ENCODE data around the gene TMEM203. TPM values are rescaled to one million over a fixed set of nuclear protein-coding genes. Genes with fewer than 3 reads are reported as not detected.

The TMEM203 gene
- total RNA-seq, 1 donor from 2014 or later = 34.1 TPM

DNA sequence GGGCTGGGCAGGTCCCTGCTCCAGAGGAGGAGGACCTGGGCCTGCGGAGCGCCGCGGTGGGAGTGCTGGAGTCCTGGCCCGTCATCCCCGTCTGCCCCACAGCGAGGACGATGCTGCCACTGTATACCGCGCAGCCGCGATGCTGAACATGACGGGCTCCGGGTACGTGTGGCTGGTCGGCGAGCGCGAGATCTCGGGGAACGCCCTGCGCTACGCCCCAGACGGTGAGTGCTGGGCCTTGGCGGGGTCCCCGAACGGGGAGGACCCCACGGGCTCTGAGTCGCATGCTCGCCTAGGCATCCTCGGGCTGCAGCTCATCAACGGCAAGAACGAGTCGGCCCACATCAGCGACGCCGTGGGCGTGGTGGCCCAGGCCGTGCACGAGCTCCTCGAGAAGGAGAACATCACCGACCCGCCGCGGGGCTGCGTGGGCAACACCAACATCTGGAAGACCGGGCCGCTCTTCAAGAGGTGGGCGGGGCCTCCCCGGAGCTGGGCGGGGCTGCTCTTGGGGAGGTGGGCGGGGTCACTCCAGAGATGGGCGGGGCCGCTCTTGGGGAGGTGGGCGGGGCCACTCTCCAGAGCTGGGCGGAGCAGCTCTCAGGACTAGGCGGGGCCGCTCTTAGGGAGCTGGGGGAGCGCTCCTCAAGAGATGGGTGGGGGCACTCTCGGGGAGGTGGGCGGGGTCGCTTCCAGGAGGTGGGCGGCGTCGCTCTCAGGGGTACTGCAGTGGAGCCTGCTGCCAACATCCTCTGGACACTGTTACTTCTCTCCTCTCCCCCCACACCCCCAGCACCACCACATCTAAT, 48.7 kb downstream of the TMEM203 start:
- Mint-ChIP-seq H3K27me3 (peaks cover 31% of the 10 kb centered on the region), H3K4me3 (peak overlapping the region; percentile 56), H3K4me1 (peaks cover 25% of the 10 kb centered on the region), H3K36me3 (ENCODE audit: low read depth) (no peaks in the 10 kb centered on the region), H3K9me3 (no peaks in the 10 kb centered on the region), H3K27ac (no peak overlapping the region)
- intact Hi-C loops (cut with micrococcal nuclease) = no loop called here
- POLR2A ChIA-PET = interaction anchor here (0.5 to 1.3 kb wide), 5 partner anchors 29 to 83 kb away, joined by 3 to 5 read pairs (median 4); no protein-coding TSS in a partner anchor
- peak; percentile 81 for ATAC-seq (ENCODE audit: low read depth)
- CTCF ChIA-PET = interaction anchor here (0.6 kb wide), 1 partner anchor 110 kb away, joined by 3 read pairs; no protein-coding TSS in a partner anchor
- TF ChIP-seq, protein P1, sequence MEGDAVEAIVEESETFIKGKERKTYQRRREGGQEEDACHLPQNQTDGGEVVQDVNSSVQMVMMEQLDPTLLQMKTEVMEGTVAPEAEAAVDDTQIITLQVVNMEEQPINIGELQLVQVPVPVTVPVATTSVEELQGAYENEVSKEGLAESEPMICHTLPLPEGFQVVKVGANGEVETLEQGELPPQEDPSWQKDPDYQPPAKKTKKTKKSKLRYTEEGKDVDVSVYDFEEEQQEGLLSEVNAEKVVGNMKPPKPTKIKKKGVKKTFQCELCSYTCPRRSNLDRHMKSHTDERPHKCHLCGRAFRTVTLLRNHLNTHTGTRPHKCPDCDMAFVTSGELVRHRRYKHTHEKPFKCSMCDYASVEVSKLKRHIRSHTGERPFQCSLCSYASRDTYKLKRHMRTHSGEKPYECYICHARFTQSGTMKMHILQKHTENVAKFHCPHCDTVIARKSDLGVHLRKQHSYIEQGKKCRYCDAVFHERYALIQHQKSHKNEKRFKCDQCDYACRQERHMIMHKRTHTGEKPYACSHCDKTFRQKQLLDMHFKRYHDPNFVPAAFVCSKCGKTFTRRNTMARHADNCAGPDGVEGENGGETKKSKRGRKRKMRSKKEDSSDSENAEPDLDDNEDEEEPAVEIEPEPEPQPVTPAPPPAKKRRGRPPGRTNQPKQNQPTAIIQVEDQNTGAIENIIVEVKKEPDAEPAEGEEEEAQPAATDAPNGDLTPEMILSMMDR (IDR thresholded peaks at IDR 0.05) = no peak
- DNase-seq = peak; percentile 43

Other genes starting within 250 kb of the TMEM203 start
- gene PTGDS, start 228.1 kb downstream of the TMEM203 start, total RNA-seq = not detected in 2 replicates
- gene LCNL1, start 222.7 kb downstream of the TMEM203 start, total RNA-seq = not detected in 2 replicates
- gene PAXX, start 213.2 kb downstream of the TMEM203 start, total RNA-seq = 43.4 and 47.8 TPM in 2 replicates
- not detected in 2 replicates for gene CLIC3, start 209.1 kb downstream of the TMEM203 start, total RNA-seq
- 4.5 and 7.5 TPM in 2 replicates for gene ABCA2, start 177.4 kb downstream of the TMEM203 start, total RNA-seq
- 3.9 and 5.0 TPM in 2 replicates for gene FUT7, start 173.6 kb downstream of the TMEM203 start, total RNA-seq
- 0.18 TPM in 1 of 2 replicates, not detected in the other for gene NPDC1, start 159.5 kb downstream of the TMEM203 start, total RNA-seq
- gene ENTPD2, start 151.6 kb downstream of the TMEM203 start, total RNA-seq = not detected in 2 replicates
- gene SAPCD2, start 135.1 kb downstream of the TMEM203 start, total RNA-seq = 0.80 and 0.81 TPM in 2 replicates
- 13.4 and 17.2 TPM in 2 replicates for gene UAP1L1, start 128.1 kb downstream of the TMEM203 start, total RNA-seq
- 33.6 and 37.7 TPM in 2 replicates for gene MAN1B1, start 118.7 kb downstream of the TMEM203 start, total RNA-seq
- 254 and 259 TPM in 2 replicates for gene DPP7, start 90.9 kb downstream of the TMEM203 start, total RNA-seq
- gene GRIN1, start 66.5 kb downstream of the TMEM203 start, total RNA-seq = 0.22 TPM in 1 of 2 replicates, not detected in the other
- gene LRRC26, start 35.6 kb downstream of the TMEM203 start, total RNA-seq = 0.31 TPM in 1 of 2 replicates, not detected in the other
- not detected in 2 replicates for gene TMEM210, start 33.6 kb downstream of the TMEM203 start, total RNA-seq
- gene ANAPC2, start 17.1 kb downstream of the TMEM203 start, total RNA-seq = 75.7 and 93.9 TPM in 2 replicates
- 71.9 and 76.8 TPM in 2 replicates for gene SSNA1, start 17.0 kb downstream of the TMEM203 start, total RNA-seq
- gene TPRN, start 4.9 kb downstream of the TMEM203 start, total RNA-seq = 9.3 and 11.4 TPM in 2 replicates
- 27.5 and 38.7 TPM in 2 replicates for gene NDOR1, start 52 bp upstream of the TMEM203 start, total RNA-seq
- 1.1 and 1.9 TPM in 2 replicates for gene RNF208, start 16.6 kb upstream of the TMEM203 start, total RNA-seq
- 0.39 and 0.53 TPM in 2 replicates for gene CYSRT1, start 19.5 kb upstream of the TMEM203 start, total RNA-seq
- gene RNF224, start 21.9 kb upstream of the TMEM203 start, total RNA-seq = not detected in 2 replicates
- gene SLC34A3, start 25.3 kb upstream of the TMEM203 start, total RNA-seq = not detected in 2 replicates
- 182 and 197 TPM in 2 replicates for gene TUBB4B, start 35.6 kb upstream of the TMEM203 start, total RNA-seq
- 0.37 TPM in 1 of 2 replicates, not detected in the other for gene STPG3, start 45.6 kb upstream of the TMEM203 start, total RNA-seq
- 56.1 and 58.2 TPM in 2 replicates for gene NELFB, start 49.7 kb upstream of the TMEM203 start, total RNA-seq
- 7.9 and 9.1 TPM in 2 replicates for gene TOR4A, start 72.1 kb upstream of the TMEM203 start, total RNA-seq
- 1.9 and 3.0 TPM in 2 replicates for gene NRARP, start 96.6 kb upstream of the TMEM203 start, total RNA-seq
- 8.4 and 12.8 TPM in 2 replicates for gene EXD3, start 217.5 kb upstream of the TMEM203 start, total RNA-seq
- gene NOXA1, start 217.7 kb upstream of the TMEM203 start, total RNA-seq = 2.6 and 3.9 TPM in 2 replicates
- gene ENTPD8, start 235.7 kb upstream of the TMEM203 start, total RNA-seq = not detected in 2 replicates